Fibroblast of lung (primary cell): ENCODE results near the gene TMEM255B.

Source experiments
- CTCF ChIP-seq, 2 donors: IDR thresholded peaks in 1 of 2; conservative IDR thresholded peaks in 1 of 2; 1 replicate in 1 of 2; 2 replicates in 1 of 2; pipeline ENCODE4 v1.5.1; 2011 to 2012; ENCODE audit warnings: low read length in 2 of 2, control low read depth in 1 of 2, inconsistent platforms in 1 of 2, low read depth in 1 of 2, mild to moderate bottlenecking in 1 of 2
- EZH2 ChIP-seq: IDR thresholded peaks from 2 replicates; pipeline ENCODE4 v1.5.1; 2012; ENCODE audit warnings: low read length, control low read depth, mild to moderate bottlenecking; ENCODE audit errors: missing control alignments

GRCh38 chr13:113845723-113846635, 87.0 kb downstream of the TMEM255B start:
- TF ChIP-seq EZH2 (no peak), CTCF (conservative IDR thresholded peaks at IDR 0.05 in 1 of 2, IDR thresholded peaks at IDR 0.05 in 1 of 2; ENCODE audit: low read depth in 1 of 2, low read length in 2 of 2) (no peak)
